ENCODE data around the gene PABPN1. TPM values are rescaled to one million over a fixed set of nuclear protein-coding genes. Genes with fewer than 3 reads are reported as not detected.

The PABPN1 gene
- total and polyA plus RNA-seq, 2 of the 13 experiments (the other 11 are each of a cell fraction or from before 2014, with no cell fraction given) = 233 to 524 TPM

DNA sequence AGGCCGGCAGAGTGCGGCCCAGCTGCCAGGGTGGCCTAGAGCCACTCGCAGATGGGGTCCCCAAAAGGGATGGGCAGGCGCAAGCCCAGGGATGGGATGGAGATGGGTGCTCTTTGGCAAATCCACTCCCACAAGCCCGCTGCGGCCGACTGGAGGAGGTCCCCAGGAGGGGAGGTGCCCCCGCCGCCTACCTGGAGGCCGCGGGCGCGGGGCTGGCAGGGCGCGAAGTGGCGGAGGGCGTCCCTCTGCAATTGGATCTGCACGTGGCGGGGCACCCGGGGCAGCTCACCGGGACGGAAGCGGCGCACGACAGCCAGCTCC lies 19.3 kb upstream of the PABPN1 start (continued):
- TF ChIP-seq, protein P1, sequence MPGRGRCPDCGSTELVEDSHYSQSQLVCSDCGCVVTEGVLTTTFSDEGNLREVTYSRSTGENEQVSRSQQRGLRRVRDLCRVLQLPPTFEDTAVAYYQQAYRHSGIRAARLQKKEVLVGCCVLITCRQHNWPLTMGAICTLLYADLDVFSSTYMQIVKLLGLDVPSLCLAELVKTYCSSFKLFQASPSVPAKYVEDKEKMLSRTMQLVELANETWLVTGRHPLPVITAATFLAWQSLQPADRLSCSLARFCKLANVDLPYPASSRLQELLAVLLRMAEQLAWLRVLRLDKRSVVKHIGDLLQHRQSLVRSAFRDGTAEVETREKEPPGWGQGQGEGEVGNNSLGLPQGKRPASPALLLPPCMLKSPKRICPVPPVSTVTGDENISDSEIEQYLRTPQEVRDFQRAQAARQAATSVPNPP (CRISPR knock-in tag; IDR thresholded peaks at IDR 0.05) = no peak; the same call in 1 of the 2 replicates
- TF ChIP-seq, protein P2, sequence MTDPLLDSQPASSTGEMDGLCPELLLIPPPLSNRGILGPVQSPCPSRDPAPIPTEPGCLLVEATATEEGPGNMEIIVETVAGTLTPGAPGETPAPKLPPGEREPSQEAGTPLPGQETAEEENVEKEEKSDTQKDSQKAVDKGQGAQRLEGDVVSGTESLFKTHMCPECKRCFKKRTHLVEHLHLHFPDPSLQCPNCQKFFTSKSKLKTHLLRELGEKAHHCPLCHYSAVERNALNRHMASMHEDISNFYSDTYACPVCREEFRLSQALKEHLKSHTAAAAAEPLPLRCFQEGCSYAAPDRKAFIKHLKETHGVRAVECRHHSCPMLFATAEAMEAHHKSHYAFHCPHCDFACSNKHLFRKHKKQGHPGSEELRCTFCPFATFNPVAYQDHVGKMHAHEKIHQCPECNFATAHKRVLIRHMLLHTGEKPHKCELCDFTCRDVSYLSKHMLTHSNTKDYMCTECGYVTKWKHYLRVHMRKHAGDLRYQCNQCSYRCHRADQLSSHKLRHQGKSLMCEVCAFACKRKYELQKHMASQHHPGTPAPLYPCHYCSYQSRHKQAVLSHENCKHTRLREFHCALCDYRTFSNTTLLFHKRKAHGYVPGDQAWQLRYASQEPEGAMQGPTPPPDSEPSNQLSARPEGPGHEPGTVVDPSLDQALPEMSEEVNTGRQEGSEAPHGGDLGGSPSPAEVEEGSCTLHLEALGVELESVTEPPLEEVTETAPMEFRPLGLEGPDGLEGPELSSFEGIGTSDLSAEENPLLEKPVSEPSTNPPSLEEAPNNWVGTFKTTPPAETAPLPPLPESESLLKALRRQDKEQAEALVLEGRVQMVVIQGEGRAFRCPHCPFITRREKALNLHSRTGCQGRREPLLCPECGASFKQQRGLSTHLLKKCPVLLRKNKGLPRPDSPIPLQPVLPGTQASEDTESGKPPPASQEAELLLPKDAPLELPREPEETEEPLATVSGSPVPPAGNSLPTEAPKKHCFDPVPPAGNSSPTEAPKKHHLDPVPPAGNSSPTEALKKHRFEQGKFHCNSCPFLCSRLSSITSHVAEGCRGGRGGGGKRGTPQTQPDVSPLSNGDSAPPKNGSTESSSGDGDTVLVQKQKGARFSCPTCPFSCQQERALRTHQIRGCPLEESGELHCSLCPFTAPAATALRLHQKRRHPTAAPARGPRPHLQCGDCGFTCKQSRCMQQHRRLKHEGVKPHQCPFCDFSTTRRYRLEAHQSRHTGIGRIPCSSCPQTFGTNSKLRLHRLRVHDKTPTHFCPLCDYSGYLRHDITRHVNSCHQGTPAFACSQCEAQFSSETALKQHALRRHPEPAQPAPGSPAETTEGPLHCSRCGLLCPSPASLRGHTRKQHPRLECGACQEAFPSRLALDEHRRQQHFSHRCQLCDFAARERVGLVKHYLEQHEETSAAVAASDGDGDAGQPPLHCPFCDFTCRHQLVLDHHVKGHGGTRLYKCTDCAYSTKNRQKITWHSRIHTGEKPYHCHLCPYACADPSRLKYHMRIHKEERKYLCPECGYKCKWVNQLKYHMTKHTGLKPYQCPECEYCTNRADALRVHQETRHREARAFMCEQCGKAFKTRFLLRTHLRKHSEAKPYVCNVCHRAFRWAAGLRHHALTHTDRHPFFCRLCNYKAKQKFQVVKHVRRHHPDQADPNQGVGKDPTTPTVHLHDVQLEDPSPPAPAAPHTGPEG (CRISPR knock-in tag; IDR thresholded peaks at IDR 0.05) = peak; percentile 80; the same call in 1 of the 2 replicates
- TF ChIP-seq HES4 (CRISPR knock-in tag; IDR thresholded peaks at IDR 0.05; ENCODE audit: borderline replicate concordance) (peak; percentile 99), TCF7 (IDR thresholded peaks at IDR 0.05; ENCODE audit: low read depth) (no peak), SOX5 (CRISPR knock-in tag; IDR thresholded peaks at IDR 0.05; ENCODE audit: borderline replicate concordance) (peak; percentile 10; the same call in 1 of the 2 replicates), MLLT10 (CRISPR knock-in tag; IDR thresholded peaks at IDR 0.05) (no peak), EED (CRISPR knock-in tag; IDR thresholded peaks at IDR 0.05) (0 out of 2 replicates have a peak, but pooled peaks have one; percentile 96), THYN1 (CRISPR knock-in tag; IDR thresholded peaks at IDR 0.05; ENCODE audit: borderline replicate concordance, low read depth) (peak; percentile 89)
- TF ChIP-seq, protein P3, sequence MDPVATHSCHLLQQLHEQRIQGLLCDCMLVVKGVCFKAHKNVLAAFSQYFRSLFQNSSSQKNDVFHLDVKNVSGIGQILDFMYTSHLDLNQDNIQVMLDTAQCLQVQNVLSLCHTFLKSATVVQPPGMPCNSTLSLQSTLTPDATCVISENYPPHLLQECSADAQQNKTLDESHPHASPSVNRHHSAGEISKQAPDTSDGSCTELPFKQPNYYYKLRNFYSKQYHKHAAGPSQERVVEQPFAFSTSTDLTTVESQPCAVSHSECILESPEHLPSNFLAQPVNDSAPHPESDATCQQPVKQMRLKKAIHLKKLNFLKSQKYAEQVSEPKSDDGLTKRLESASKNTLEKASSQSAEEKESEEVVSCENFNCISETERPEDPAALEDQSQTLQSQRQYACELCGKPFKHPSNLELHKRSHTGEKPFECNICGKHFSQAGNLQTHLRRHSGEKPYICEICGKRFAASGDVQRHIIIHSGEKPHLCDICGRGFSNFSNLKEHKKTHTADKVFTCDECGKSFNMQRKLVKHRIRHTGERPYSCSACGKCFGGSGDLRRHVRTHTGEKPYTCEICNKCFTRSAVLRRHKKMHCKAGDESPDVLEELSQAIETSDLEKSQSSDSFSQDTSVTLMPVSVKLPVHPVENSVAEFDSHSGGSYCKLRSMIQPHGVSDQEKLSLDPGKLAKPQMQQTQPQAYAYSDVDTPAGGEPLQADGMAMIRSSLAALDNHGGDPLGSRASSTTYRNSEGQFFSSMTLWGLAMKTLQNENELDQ (CRISPR knock-in tag; IDR thresholded peaks at IDR 0.05; ENCODE audit: borderline replicate concordance) = peak; percentile 89; the same call in 1 of the 2 replicates
- TF ChIP-seq, protein P4, sequence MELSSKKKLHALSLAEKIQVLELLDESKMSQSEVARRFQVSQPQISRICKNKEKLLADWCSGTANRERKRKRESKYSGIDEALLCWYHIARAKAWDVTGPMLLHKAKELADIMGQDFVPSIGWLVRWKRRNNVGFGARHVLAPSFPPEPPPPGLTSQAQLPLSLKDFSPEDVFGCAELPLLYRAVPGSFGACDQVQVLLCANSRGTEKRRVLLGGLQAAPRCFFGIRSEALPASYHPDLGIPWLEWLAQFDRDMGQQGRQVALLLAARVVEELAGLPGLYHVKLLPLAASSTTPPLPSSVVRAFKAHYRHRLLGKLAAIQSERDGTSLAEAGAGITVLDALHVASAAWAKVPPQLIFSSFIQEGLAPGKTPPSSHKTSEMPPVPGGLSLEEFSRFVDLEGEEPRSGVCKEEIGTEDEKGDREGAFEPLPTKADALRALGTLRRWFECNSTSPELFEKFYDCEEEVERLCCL (CRISPR knock-in tag; IDR thresholded peaks at IDR 0.05; ENCODE audit: borderline replicate concordance) = peak; percentile 99
- TF ChIP-seq, protein P5, sequence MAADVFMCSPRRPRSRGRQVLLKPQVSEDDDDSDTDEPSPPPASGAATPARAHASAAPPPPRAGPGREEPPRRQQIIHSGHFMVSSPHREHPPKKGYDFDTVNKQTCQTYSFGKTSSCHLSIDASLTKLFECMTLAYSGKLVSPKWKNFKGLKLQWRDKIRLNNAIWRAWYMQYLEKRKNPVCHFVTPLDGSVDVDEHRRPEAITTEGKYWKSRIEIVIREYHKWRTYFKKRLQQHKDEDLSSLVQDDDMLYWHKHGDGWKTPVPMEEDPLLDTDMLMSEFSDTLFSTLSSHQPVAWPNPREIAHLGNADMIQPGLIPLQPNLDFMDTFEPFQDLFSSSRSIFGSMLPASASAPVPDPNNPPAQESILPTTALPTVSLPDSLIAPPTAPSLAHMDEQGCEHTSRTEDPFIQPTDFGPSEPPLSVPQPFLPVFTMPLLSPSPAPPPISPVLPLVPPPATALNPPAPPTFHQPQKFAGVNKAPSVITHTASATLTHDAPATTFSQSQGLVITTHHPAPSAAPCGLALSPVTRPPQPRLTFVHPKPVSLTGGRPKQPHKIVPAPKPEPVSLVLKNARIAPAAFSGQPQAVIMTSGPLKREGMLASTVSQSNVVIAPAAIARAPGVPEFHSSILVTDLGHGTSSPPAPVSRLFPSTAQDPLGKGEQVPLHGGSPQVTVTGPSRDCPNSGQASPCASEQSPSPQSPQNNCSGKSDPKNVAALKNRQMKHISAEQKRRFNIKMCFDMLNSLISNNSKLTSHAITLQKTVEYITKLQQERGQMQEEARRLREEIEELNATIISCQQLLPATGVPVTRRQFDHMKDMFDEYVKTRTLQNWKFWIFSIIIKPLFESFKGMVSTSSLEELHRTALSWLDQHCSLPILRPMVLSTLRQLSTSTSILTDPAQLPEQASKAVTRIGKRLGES (CRISPR knock-in tag; IDR thresholded peaks at IDR 0.05; ENCODE audit: borderline replicate concordance) = peak; percentile 88
